Right lobe of liver (tissue), 6 donors: ENCODE results near the gene WDR5. TPM values are rescaled to one million over a fixed set of nuclear protein-coding genes. Genes with fewer than 3 reads are reported as not detected.
A peak's percentile ranks its signal among the peaks of the same experiment; 100 is the strongest.
"Not testable (repeated sequence)": the region's sequence is repeated elsewhere in the genome, so short reads cannot be mapped to it uniquely, and the experiment has no call there.

Source experiments
- ATAC-seq, 4 donors: fragments of 200-7000 bp; cut with Tn5 transposase; one replicate each; pipeline ENCODE4 v1.9.1; 2020; ENCODE audit warnings: mild to moderate bottlenecking in 4 of 4, moderate library complexity in 4 of 4
- DNase-seq, 3 donors: peaks; one replicate each; pipeline ENCODE4 v3.0.0-alpha.2; 2020
- H3K27ac ChIP-seq, 3 donors: fragments of 200-600 bp; one replicate each; pipeline ENCODE4 v1.8.0; 2022
- H3K27me3 ChIP-seq, 2 donors: fragments of 200-600 bp; one replicate each; pipeline ENCODE4 v1.8.0; 2022
- H3K36me3 ChIP-seq, 4 donors: fragments of 200-600 bp; sonication (generic) in 1 of 4; one replicate each; pipeline versions ENCODE4 v1.5.1 to v1.8.0; 2017 to 2022; ENCODE audit warnings: control low read depth in 1 of 4
- H3K4me1 ChIP-seq, 4 donors: fragments of 200-600 bp; sonication (generic) in 1 of 4; one replicate each; pipeline versions ENCODE4 v1.5.1 to v1.8.0; 2017 to 2022; ENCODE audit warnings: control low read depth in 1 of 4
- H3K4me3 ChIP-seq, 3 donors: fragments of 200-600 bp; one replicate each; pipeline ENCODE4 v1.8.0; 2022
- H3K9me3 ChIP-seq, 4 donors: fragments of 200-600 bp; sonication (generic) in 1 of 4; one replicate each; pipeline versions ENCODE4 v1.5.1 to v1.8.0; 2017 to 2022; ENCODE audit warnings: control low read depth in 1 of 4
- POLR2A ChIP-seq: fragments of 450-650 bp; IDR thresholded peaks from one replicate; pipeline ENCODE4 v1.6.1; 2017; ENCODE audit warnings: antibody characterized with exemption, mild to moderate bottlenecking
- WGBS: methylation state at CpG from one replicate; pipeline ENCODE4 v1.1.6; 2018; ENCODE audit warnings: low coverage, low lambda C conversion rate; ENCODE audit not compliant: insufficient coverage; ENCODE audit errors: missing lambda C conversion rate; 5-methylcytosine and 5-hydroxymethylcytosine counted together
- intact Hi-C, 2 donors: fragments of 100-400 bp; cut with DNase I; formaldehyde crosslinking; loops; one replicate each; pipeline versions ENCODE4 v1.11.2 to v1.14.1; 2022
- total RNA-seq, 6 experiments: library from RNA; depleted of rRNA in 2 of 6; stranded (reverse); fragments of >200 nt in 2 of 6; fragmentation: NEBNext Ultra II Directional in 3 of 6; extraction: Animal tissue kit (Norgen Biotek cat#: 25700) in 3 of 6; gene quantifications; one replicate each; pipeline versions ENCODE4 v1.1.0 to v1.2.4, GENCODE V29; 2016 to 2023
- TF ChIP-seq, protein P1 (sequence below), 4 donors: fragments of 200-600 bp in 3 of 4; fragments of 450-650 bp in 1 of 4; IDR thresholded peaks; one replicate each; pipeline versions ENCODE4 v1.5.1 to v1.8.0; 2016 to 2022; ENCODE audit warnings: antibody characterized with exemption in 4 of 4, mild to moderate bottlenecking in 2 of 4
- donor health status: DM: no; HTN: yes; CAD: no.
- donor health status: DM: no; HTN: no; CAD: no.
- donor health status: DM: no; HTN: no; CAD: no.
- donor health status: DM: no; HTN: yes; CAD: no.
- donor health status: DM: no; HTN: yes; CAD: no.

The WDR5 gene
- total RNA-seq, 6 experiments from 2014 or later: 16.6 to 24.0 (median 19.9) TPM

DNA sequence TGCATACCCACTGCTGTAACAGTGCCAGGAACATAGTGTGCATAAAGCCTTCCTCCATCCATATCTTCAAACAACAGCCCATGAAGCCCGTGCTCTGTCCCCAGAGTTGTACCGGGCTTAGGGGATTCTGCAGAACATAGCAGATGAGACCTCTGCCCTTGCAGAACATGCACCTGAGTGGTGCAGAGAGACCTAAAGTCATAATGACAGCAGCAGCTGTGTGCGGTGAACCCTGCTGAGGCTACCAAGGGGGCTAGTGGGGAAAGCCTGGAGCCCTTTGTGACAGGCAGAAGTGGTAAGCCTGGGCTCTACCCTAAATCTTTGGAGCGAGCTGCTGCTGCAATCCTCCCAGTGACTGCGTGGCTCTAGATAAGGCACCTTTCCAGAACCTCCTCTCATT, 35.8 kb upstream of the WDR5 start:
- no peaks in the 10 kb centered on the region for H3K36me3 ChIP-seq
- TF ChIP-seq, protein P1, sequence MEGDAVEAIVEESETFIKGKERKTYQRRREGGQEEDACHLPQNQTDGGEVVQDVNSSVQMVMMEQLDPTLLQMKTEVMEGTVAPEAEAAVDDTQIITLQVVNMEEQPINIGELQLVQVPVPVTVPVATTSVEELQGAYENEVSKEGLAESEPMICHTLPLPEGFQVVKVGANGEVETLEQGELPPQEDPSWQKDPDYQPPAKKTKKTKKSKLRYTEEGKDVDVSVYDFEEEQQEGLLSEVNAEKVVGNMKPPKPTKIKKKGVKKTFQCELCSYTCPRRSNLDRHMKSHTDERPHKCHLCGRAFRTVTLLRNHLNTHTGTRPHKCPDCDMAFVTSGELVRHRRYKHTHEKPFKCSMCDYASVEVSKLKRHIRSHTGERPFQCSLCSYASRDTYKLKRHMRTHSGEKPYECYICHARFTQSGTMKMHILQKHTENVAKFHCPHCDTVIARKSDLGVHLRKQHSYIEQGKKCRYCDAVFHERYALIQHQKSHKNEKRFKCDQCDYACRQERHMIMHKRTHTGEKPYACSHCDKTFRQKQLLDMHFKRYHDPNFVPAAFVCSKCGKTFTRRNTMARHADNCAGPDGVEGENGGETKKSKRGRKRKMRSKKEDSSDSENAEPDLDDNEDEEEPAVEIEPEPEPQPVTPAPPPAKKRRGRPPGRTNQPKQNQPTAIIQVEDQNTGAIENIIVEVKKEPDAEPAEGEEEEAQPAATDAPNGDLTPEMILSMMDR (IDR thresholded peaks at IDR 0.05): no peak
- no peak for TF ChIP-seq POLR2A
- H3K4me3 ChIP-seq: no peak overlapping the region
- H3K27ac ChIP-seq: no peak overlapping the region
- H3K27me3 ChIP-seq: no peaks in the 10 kb centered on the region
- DNase-seq (no peak), ATAC-seq (no peak)
- intact Hi-C loops: loop anchor here in 1 of 2 donors (10.0 kb wide), 1 partner anchor 305 kb away; no protein-coding TSS in a partner anchor
- no peaks in the 10 kb centered on the region for H3K4me1 ChIP-seq
- 92% methylated on average over 2 of the region's 5 CpGs for whole genome bisulfite sequencing
- H3K9me3 ChIP-seq: no peaks in the 10 kb centered on the region

DNA sequence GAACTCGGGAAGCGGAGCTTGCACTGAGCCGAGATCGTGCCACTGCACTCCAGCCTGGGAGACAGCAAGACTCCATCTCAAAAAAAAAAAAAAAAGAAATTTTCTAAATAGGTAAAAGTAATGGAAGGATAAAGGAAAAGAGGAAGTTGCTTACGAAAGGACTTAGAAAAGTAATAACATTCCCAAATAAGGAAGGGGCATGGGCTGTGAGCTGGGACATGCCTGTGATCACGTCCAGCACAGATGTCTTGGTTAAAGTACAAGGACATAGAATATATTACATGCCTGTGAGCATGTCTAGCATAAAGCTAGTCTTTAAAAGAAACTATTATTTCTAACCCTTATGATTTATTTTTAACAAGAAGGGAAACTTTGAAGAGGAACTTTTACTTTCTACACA, 34.7 kb upstream of the WDR5 start:
- H3K9me3 ChIP-seq, ATAC-seq, H3K4me1 ChIP-seq, H3K27ac ChIP-seq, H3K27me3 ChIP-seq, DNase-seq, H3K4me3 ChIP-seq, H3K36me3 ChIP-seq: not testable (repeated sequence)
- WGBS: 33% methylated on average over 2 of the region's 6 CpGs
- intact Hi-C loops: loop anchor here in 1 of 2 donors (10.0 kb wide), 1 partner anchor 306 kb away; no protein-coding TSS in a partner anchor

DNA sequence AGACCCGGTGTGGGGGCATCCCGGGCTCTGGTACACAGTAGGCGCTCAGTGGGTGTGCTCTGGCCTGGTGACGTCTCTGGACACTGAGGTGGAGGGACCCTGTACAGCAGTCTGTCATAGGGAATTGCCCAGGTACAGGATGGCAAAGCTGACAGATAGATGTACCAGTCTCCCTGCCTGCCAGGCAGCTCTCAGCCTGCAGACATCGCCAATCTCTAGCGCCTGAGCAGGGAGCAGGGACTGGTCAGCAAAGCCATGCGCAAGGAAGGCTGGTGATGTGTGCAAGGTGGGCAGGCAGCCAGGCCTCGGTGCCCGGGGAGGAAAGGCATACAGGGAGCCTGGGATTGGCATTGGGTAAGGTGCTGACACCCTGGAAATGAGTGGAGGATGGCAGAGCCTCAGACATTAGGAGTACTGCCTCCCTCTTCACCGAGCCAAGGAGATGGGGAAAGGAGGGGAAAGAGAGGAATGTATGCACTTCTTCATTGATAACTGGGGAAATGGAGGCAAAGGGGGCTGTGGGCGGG, 34.2 kb upstream of the WDR5 start:
- Histone ChIP-seq H3K27ac (no peak overlapping the region), H3K36me3 (no peaks in the 10 kb centered on the region), H3K27me3 (no peaks in the 10 kb centered on the region), H3K4me1 (no peaks in the 10 kb centered on the region), H3K4me3 (no peak overlapping the region), H3K9me3 (no peaks in the 10 kb centered on the region)
- DNase-seq: no peak
- TF ChIP-seq, protein P1 (IDR thresholded peaks at IDR 0.05): no peak
- peak in 2 of 4 donors; percentile 26 to 36 for ATAC-seq
- intact Hi-C loops: loop anchor here in 1 of 2 donors (10.0 kb wide), 1 partner anchor 307 kb away; no protein-coding TSS in a partner anchor
- 42% methylated on average over 5 of the region's 11 CpGs for WGBS

DNA sequence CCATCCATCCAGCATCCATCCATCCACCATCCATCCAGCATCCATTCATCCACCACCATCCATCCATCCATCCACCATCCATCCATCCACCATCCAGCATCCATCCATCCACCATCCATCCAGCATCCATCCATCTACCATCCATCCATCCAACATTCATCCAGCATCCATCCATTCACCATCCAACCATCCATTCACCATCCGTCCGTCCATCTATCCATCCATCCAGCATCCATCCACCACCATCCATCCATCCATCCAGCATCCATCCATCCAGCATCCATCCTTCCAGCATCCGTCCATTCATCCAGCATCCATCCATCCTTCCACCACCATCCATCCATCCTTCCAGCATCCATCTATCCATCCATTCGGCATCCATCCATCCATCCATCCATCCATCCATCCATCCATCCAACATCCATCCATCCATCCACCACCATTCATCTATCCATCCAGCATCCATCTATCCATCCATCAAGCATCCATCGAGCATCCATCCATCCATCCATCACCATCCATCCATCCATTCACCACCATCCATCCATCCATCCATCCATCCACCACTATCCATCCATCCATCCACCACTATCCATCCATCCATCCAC, 32.4 kb upstream of the WDR5 start:
- intact Hi-C loops: loop anchor here in 1 of 2 donors (10.0 kb wide), 1 partner anchor 309 kb away; no protein-coding TSS in a partner anchor
- Histone ChIP-seq H3K4me3 (no peak overlapping the region), H3K36me3 (no peaks in the 10 kb centered on the region), H3K27me3 (no peaks in the 10 kb centered on the region), H3K9me3 (no peaks in the 10 kb centered on the region), H3K27ac (no peak overlapping the region), H3K4me1 (no peaks in the 10 kb centered on the region)
- TF ChIP-seq, protein P1 (IDR thresholded peaks at IDR 0.05): no peak
- TF ChIP-seq POLR2A: no peak
- 50% methylated on average over 5 of the region's 5 CpGs for WGBS
- ATAC-seq (no peak), DNase-seq (no peak)

DNA sequence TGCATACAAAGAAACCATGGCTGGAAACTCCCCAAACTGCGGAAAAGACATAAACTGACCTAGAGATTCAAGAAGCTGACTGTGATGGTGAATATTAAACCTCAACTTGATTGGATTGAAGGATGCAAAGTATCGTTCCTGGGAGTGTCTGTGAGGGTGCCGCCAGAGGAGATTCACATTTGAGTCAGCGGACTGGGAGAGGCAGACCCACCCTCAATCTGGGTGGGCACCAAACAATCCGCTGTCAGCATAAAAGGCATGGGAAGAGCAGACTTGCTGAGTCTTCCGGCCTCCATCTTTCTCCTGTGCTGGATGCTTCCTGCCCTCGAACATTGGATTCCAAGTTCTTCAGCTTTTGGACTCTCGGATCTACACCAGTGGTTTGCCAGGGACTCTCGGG, 24.8 kb upstream of the WDR5 start:
- H3K27ac ChIP-seq: no peak overlapping the region
- 67% methylated on average over 4 of the region's 9 CpGs for WGBS
- intact Hi-C loops: no loop called here

More for the DNA sequence above, 24.8 kb upstream of the WDR5 start:
- H3K27me3 ChIP-seq: no peaks in the 10 kb centered on the region
- no peaks in the 10 kb centered on the region for H3K9me3 ChIP-seq
- H3K4me1 ChIP-seq: no peaks in the 10 kb centered on the region
- H3K36me3 ChIP-seq: no peaks in the 10 kb centered on the region
- ATAC-seq: no peak
- peak in 1 of 3 donors; percentile 11 for DNase-seq
- no peak overlapping the region for H3K4me3 ChIP-seq
- TF ChIP-seq POLR2A: no peak
- TF ChIP-seq, protein P1 (IDR thresholded peaks at IDR 0.05): no peak
